Esophagus muscularis mucosa (tissue), 4 donors: ENCODE data around the gene PRSS36.

ENCODE experiments used
- EP300 ChIP-seq: sonication (generic); formaldehyde crosslinking; IDR thresholded peaks from one replicate; pipeline ENCODE4 v1.6.1; 2017; ENCODE audit warnings: antibody characterized with exemption
- POLR2A ChIP-seq: fragments of 450-650 bp; IDR thresholded peaks from one replicate; pipeline ENCODE4 v1.6.1; 2017; ENCODE audit warnings: antibody characterized with exemption, moderate library complexity, mild to moderate bottlenecking, low read depth
- POLR2AphosphoS5 ChIP-seq, 2 donors: sonication (generic); formaldehyde crosslinking; IDR thresholded peaks; one replicate each; pipeline ENCODE4 v1.6.1; 2017; ENCODE audit warnings: antibody characterized with exemption in 2 of 2
- TF ChIP-seq, protein P1 (sequence below), 3 experiments: fragments of 200-600 bp in 2 of 3; fragments of 450-650 bp in 1 of 3; sonication (generic) in 2 of 3; IDR thresholded peaks; one replicate each; pipeline ENCODE4 v1.5.1; 2017 to 2019; ENCODE audit warnings: antibody characterized with exemption in 3 of 3, mild to moderate bottlenecking in 2 of 3, moderate library complexity in 1 of 3

- TF ChIP-seq, protein P1, sequence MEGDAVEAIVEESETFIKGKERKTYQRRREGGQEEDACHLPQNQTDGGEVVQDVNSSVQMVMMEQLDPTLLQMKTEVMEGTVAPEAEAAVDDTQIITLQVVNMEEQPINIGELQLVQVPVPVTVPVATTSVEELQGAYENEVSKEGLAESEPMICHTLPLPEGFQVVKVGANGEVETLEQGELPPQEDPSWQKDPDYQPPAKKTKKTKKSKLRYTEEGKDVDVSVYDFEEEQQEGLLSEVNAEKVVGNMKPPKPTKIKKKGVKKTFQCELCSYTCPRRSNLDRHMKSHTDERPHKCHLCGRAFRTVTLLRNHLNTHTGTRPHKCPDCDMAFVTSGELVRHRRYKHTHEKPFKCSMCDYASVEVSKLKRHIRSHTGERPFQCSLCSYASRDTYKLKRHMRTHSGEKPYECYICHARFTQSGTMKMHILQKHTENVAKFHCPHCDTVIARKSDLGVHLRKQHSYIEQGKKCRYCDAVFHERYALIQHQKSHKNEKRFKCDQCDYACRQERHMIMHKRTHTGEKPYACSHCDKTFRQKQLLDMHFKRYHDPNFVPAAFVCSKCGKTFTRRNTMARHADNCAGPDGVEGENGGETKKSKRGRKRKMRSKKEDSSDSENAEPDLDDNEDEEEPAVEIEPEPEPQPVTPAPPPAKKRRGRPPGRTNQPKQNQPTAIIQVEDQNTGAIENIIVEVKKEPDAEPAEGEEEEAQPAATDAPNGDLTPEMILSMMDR (IDR thresholded peaks at IDR 0.05), result no peak
- TF ChIP-seq POLR2AphosphoS5 (IDR thresholded peaks at IDR 0.05) (no peak), POLR2A (no peak), EP300 (no peak)
Measured at GRCh38 chr16:31167315-31167714, 17.4 kb upstream of the PRSS36 start.
